Activated CD4-positive, alpha-beta T cell treated with anti-CD3 and anti-CD28 coated beads for 36 hours (primary cell): ENCODE data around the gene SLC35F1. TPM values are rescaled to one million over a fixed set of nuclear protein-coding genes. Genes with fewer than 3 reads are reported as not detected.
A peak's percentile ranks its signal among the peaks of the same experiment; 100 is the strongest.

Experiments
- ATAC-seq: fragments of 200-7000 bp; cut with Tn5 transposase; one replicate; pipeline ENCODE4 v1.10.0; 2021; ENCODE audit warnings: mild to moderate bottlenecking, moderate library complexity
- CTCF ChIA-PET: fragments of 350-600 bp; sonication (Branson Sonifier 250); formaldehyde crosslinking; loops from one replicate; lab custom pipeline; 2021; ENCODE audit warnings: antibody characterized with exemption; lab: Charles Lee
- POLR2A ChIA-PET: fragments of 350-600 bp; sonication (Branson Sonifier 250); formaldehyde crosslinking; loops from one replicate; lab custom pipeline; 2021; ENCODE audit warnings: antibody characterized with exemption, inconsistent platforms; lab: Charles Lee
- DNase-seq: peaks from one replicate; pipeline ENCODE4 v3.0.0-alpha.2; 2020
- H3K27ac Mint-ChIP-seq: one replicate; pipeline ENCODE4 v1.8.0; 2021; ENCODE audit warnings: mixed read lengths
- H3K27me3 Mint-ChIP-seq: one replicate; pipeline ENCODE4 v1.8.0; 2021; ENCODE audit warnings: mixed read lengths
- H3K36me3 Mint-ChIP-seq: one replicate; pipeline ENCODE4 v1.8.0; 2021; ENCODE audit warnings: low read depth, mixed read lengths
- H3K4me1 Mint-ChIP-seq: one replicate; pipeline ENCODE4 v1.8.0; 2021; ENCODE audit warnings: mixed read lengths
- H3K4me3 Mint-ChIP-seq: one replicate; pipeline ENCODE4 v1.8.0; 2021; ENCODE audit warnings: mild to moderate bottlenecking, moderate library complexity, mixed read lengths
- H3K9me3 Mint-ChIP-seq: one replicate; pipeline ENCODE4 v1.8.0; 2021; ENCODE audit warnings: low read depth, mixed read lengths
- intact Hi-C, 2 experiments: fragments of 100-400 bp; cut with DNase I in 1 of 2; cut with micrococcal nuclease in 1 of 2; formaldehyde crosslinking; loops; one replicate each; pipeline versions ENCODE4 v1.14.2 to v1.15.1; 2022 to 2024; cut with DNase I, micrococcal nuclease
- total RNA-seq, 2 experiments: library from RNA; stranded (reverse); gene quantifications; one replicate each; pipeline ENCODE4 v1.2.3, GENCODE V29; 2021

The SLC35F1 gene
- total RNA-seq, 2 experiments from 2014 or later, result 0.18 to 0.23 TPM

DNA sequence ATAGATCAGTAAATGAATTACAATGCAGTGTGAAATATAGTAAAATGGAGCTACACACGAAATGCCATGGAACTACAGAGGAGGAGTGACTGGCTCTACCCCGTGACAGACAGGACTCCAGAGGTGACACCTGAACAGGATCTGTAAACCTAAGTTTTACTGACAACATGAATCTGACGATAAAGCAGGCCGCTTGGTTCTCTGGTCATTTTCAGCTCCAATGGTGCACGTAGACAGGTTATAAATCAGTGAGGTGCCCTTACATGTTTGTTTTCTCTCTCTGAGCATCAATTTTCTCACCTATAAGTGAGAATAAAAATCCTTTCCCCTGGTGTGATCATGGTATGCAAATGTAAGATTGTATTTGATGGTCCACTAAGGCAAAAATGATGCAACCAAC lies 339.3 kb downstream of the SLC35F1 start:
- Mint-ChIP-seq H3K4me1 (no peaks in the 10 kb centered on the region), H3K4me3 (no peak overlapping the region), H3K9me3 (no peaks in the 10 kb centered on the region), H3K27ac (no peak overlapping the region), H3K36me3 (no peaks in the 10 kb centered on the region), H3K27me3 (peaks cover 20% of the 10 kb centered on the region)
- ATAC-seq (no peak), DNase-seq (no peak)
- POLR2A ChIA-PET, result no interaction called here
- intact Hi-C loops, result no loop called here
- CTCF ChIA-PET, result interaction anchor here (0.6 kb wide), 1 partner anchor 269 kb away, joined by 3 read pairs; no protein-coding TSS in a partner anchor

DNA sequence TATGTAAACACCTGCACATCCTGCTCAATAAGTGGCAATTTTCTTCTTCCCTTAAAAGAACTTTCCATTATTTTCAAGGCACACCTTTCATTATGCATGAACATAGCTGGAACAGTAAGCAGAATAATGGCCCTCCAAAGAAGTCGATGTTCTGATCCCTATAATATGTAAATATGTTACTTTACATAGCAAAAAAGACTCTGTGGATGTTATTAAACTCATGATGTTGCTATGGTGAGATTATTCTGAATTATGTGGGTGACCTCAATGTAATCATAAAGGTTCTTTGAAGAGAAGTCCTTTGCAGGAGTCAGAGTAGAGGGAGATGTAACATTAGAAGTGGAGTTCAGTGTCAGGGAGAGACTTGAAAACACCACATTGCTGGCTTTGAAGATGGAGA lies 341.1 kb downstream of the SLC35F1 start:
- peaks cover 15% of the 10 kb centered on the region for H3K27me3 Mint-ChIP-seq
- ChIA-PET CTCF (no interaction called here), POLR2A (no interaction called here)
- no peaks in the 10 kb centered on the region for H3K4me1 Mint-ChIP-seq
- intact Hi-C loops, result no loop called here
- DNase-seq (no peak), ATAC-seq (no peak)
- H3K36me3 Mint-ChIP-seq, result no peaks in the 10 kb centered on the region
- no peak overlapping the region for H3K27ac Mint-ChIP-seq
- H3K9me3 Mint-ChIP-seq, result no peaks in the 10 kb centered on the region
- H3K4me3 Mint-ChIP-seq, result no peak overlapping the region

- peaks cover 13% of the 10 kb centered on the region for H3K27me3 Mint-ChIP-seq
- no peaks in the 10 kb centered on the region for H3K9me3 Mint-ChIP-seq
- intact Hi-C loops, result no loop called here
- ATAC-seq, result no peak
- H3K4me3 Mint-ChIP-seq, result no peak overlapping the region
- no peak for DNase-seq
- no peaks in the 10 kb centered on the region for H3K4me1 Mint-ChIP-seq
- CTCF ChIA-PET, result no interaction called here
- POLR2A ChIA-PET, result no interaction called here
- H3K36me3 Mint-ChIP-seq, result no peaks in the 10 kb centered on the region
- H3K27ac Mint-ChIP-seq, result no peak overlapping the region
Measured at GRCh38 chr6:118249680-118250079, 342.6 kb downstream of the SLC35F1 start.

DNA sequence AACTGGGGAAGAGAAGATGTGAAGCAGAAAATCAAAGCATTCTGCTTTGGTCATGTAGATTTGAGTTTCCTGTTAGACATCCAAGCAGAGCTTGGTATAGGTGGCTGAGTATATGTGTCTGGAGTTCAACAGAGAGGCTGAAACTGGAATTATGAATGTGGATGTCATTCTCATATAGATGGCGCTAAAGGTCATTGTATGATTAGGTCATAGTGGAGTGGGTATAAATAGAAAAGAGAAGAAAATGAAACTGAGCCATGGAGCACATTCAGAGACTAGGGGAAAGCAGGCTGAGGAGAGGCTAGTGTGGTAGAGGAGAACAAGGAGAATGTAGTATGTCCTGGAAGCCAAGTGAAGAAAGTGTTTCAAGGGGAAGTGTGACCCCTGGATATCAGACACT lies 345.4 kb downstream of the SLC35F1 start:
- Mint-ChIP-seq H3K27me3 (peaks cover 8% of the 10 kb centered on the region), H3K4me3 (no peak overlapping the region), H3K9me3 (no peaks in the 10 kb centered on the region), H3K27ac (no peak overlapping the region), H3K4me1 (no peaks in the 10 kb centered on the region), H3K36me3 (no peaks in the 10 kb centered on the region)
- intact Hi-C loops, result no loop called here
- DNase-seq (no peak), ATAC-seq (peak; percentile 58)
- ChIA-PET POLR2A (no interaction called here), CTCF (no interaction called here)

- ATAC-seq (no peak), DNase-seq (no peak)
- POLR2A ChIA-PET, result no interaction called here
- Mint-ChIP-seq H3K36me3 (no peaks in the 10 kb centered on the region), H3K27me3 (peaks cover 8% of the 10 kb centered on the region), H3K4me3 (no peak overlapping the region), H3K9me3 (no peaks in the 10 kb centered on the region), H3K4me1 (no peaks in the 10 kb centered on the region), H3K27ac (no peak overlapping the region)
- intact Hi-C loops, result no loop called here
- CTCF ChIA-PET, result no interaction called here
Measured at GRCh38 chr6:118253741-118254140, 346.7 kb downstream of the SLC35F1 start.

DNA sequence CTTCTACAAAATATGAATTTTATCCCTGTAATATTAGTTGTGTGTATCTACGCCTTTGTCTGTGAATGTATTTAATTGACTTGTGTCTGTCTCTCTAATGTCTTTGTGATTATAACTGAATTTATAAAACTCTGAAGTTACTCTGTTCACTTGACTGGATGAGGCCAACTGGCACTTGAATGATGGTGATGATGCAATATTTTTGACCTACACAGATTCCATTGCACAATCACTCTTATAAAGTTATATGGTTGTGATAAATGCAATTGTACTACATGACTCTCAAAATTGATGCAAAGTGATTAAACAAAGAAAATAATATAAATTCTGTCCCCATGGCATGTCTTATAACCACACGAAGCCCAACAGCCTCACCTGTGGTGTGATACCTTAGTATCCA lies 353.8 kb downstream of the SLC35F1 start:
- ChIA-PET POLR2A (no interaction called here), CTCF (no interaction called here)
- ATAC-seq (no peak), DNase-seq (no peak)
- Mint-ChIP-seq H3K4me1 (no peaks in the 10 kb centered on the region), H3K4me3 (no peak overlapping the region), H3K27me3 (peaks cover 4% of the 10 kb centered on the region), H3K27ac (no peak overlapping the region), H3K9me3 (peaks cover 4% of the 10 kb centered on the region), H3K36me3 (no peaks in the 10 kb centered on the region)
- intact Hi-C loops, result loop anchor here (5.0 kb wide), 1 partner anchor 284 kb away; no protein-coding TSS in a partner anchor

- Mint-ChIP-seq H3K4me1 (no peaks in the 10 kb centered on the region), H3K27ac (no peak overlapping the region), H3K36me3 (no peaks in the 10 kb centered on the region), H3K4me3 (no peak overlapping the region), H3K27me3 (no peaks in the 10 kb centered on the region), H3K9me3 (peaks cover 4% of the 10 kb centered on the region)
- POLR2A ChIA-PET, result no interaction called here
- DNase-seq (peak; percentile 8), ATAC-seq (no peak)
- CTCF ChIA-PET, result interaction anchor here (0.7 to 0.8 kb wide), 2 partner anchors 25 to 294 kb away, joined by 3 to 4 read pairs; no protein-coding TSS in a partner anchor
- intact Hi-C loops, result loop anchor here (5.0 kb wide), 1 partner anchor 287 kb away; no protein-coding TSS in a partner anchor
Measured at GRCh38 chr6:118263921-118264486, 356.9 kb downstream of the SLC35F1 start.

DNA sequence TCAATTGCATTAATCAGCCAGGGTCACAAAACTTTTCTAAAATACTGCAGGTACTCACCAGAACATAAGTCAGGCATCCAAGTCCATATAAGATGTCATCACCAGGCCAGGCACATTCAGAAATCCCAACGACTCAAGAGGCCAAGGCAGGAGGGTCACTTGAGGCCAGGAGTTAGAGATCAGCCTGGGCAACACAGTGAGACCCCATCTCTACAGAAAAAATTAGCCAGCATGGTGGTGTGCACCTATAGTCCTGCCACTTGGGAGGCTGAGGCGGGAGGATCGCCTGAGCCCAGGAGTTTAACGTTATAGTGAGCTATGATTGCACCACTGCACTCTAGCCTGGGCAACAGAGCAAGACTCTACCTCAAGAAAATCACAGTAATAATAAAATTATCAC lies 362.6 kb downstream of the SLC35F1 start:
- no peak for ATAC-seq
- POLR2A ChIA-PET, result no interaction called here
- H3K4me3 Mint-ChIP-seq, result no peak overlapping the region
- H3K4me1 Mint-ChIP-seq, result no peaks in the 10 kb centered on the region
- no peaks in the 10 kb centered on the region for H3K36me3 Mint-ChIP-seq
- H3K27ac Mint-ChIP-seq, result no peak overlapping the region
- CTCF ChIA-PET, result no interaction called here
- intact Hi-C loops, result no loop called here
- peaks cover 4% of the 10 kb centered on the region for H3K9me3 Mint-ChIP-seq
- H3K27me3 Mint-ChIP-seq, result peaks cover 11% of the 10 kb centered on the region
- no peak for DNase-seq

DNA sequence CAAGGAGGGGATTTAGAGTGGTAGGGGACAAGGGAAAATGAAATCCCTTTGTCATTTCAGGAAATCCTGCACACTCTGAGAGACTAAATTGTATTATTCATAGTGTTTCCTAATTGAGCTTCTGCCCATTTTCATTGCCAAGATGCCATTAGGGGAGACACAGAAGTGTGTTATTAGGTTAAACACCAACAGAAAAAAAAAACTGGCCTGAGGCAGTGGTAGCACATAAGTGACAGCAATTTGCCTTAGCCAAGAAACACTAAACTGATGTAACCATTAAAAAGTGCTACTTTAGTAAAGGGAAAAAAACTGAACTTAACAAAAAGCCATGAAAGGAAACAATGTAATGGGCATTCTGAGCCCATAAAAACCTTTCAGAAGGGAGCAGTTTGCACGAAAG lies 370.6 kb downstream of the SLC35F1 start:
- ChIA-PET CTCF (no interaction called here), POLR2A (no interaction called here)
- ATAC-seq, result no peak
- Mint-ChIP-seq H3K4me1 (no peaks in the 10 kb centered on the region), H3K27ac (no peak overlapping the region), H3K9me3 (no peaks in the 10 kb centered on the region), H3K27me3 (peaks cover 22% of the 10 kb centered on the region), H3K36me3 (no peaks in the 10 kb centered on the region), H3K4me3 (no peak overlapping the region)
- DNase-seq, result no peak
- intact Hi-C loops, result no loop called here

- POLR2A ChIA-PET, result no interaction called here
- H3K4me1 Mint-ChIP-seq, result peaks cover 2% of the 10 kb centered on the region
- H3K4me3 Mint-ChIP-seq, result no peak overlapping the region
- H3K9me3 Mint-ChIP-seq, result no peaks in the 10 kb centered on the region
- intact Hi-C loops, result loop anchor here (5.0 to 10.0 kb wide), 5 partner anchors 227 to 832 kb away; partner anchors contain the start of gene ASF1A (in 1 of the 2)
- CTCF ChIA-PET, result interaction anchor here (0.6 to 0.7 kb wide), 2 partner anchors 67 to 1220 kb away, joined by 3 read pairs; no protein-coding TSS in a partner anchor
- H3K27ac Mint-ChIP-seq, result no peak overlapping the region
- no peaks in the 10 kb centered on the region for H3K36me3 Mint-ChIP-seq
- ATAC-seq (peak; percentile 42), DNase-seq (no peak)
- H3K27me3 Mint-ChIP-seq, result peaks cover 12% of the 10 kb centered on the region
Measured at GRCh38 chr6:118280210-118280609, 373.1 kb downstream of the SLC35F1 start.

DNA sequence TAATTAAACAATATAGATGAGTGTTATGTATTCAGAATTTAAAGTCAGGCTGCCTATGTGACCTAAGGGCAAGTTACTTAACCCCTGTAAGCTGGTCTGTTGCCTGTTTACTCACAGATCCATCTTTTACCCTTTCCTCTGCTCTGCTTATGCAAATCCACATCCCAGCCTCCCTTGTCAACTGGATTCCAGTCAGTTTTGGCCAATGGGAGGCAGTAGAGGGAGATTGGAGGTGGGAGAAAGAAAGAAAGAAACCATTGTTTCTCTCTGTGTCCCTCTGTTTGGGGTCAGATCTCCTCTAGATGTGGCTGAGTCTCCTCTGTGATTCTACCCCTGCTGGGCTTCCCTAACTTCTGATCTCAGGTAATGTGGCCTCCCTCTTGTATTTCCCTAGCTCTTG lies 374.2 kb downstream of the SLC35F1 start:
- no peak for ATAC-seq
- POLR2A ChIA-PET, result no interaction called here
- intact Hi-C loops, result loop anchor here (5.0 to 10.0 kb wide), 5 partner anchors 226 to 831 kb away; partner anchors contain the start of gene ASF1A (in 1 of the 2)
- H3K27ac Mint-ChIP-seq, result no peak overlapping the region
- H3K27me3 Mint-ChIP-seq, result peaks cover 9% of the 10 kb centered on the region
- no peak for DNase-seq
- H3K4me3 Mint-ChIP-seq, result no peak overlapping the region
- no peaks in the 10 kb centered on the region for H3K9me3 Mint-ChIP-seq
- CTCF ChIA-PET, result interaction anchor here (0.6 to 1.1 kb wide), 3 partner anchors 338 to 519 kb away, joined by 3 read pairs; no protein-coding TSS in a partner anchor
- peaks cover 2% of the 10 kb centered on the region for H3K4me1 Mint-ChIP-seq
- no peaks in the 10 kb centered on the region for H3K36me3 Mint-ChIP-seq

DNA sequence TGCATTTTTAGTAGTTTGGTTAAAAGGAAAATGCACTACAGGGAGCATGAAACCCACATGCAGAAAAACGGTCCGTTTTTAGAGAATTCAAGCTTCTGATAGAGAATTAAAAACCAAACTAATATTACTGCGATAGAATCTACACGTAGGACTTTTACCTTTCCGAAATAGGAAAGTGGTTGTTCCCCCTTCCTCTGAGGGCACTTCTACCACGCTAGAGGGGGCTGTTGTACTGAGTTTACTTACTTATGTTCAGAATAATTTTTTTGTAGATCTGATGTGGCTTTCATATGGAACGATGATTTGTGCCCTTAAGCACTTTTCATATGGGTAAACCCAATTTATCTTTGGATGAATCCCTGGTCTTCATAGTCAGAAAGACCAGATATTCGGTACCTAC lies 376.7 kb downstream of the SLC35F1 start:
- Mint-ChIP-seq H3K27me3 (peaks cover 4% of the 10 kb centered on the region), H3K4me3 (no peak overlapping the region), H3K4me1 (peaks cover 2% of the 10 kb centered on the region), H3K9me3 (no peaks in the 10 kb centered on the region), H3K27ac (no peak overlapping the region), H3K36me3 (no peaks in the 10 kb centered on the region)
- DNase-seq (peak; percentile 65), ATAC-seq (peak; percentile 61)
- intact Hi-C loops, result loop anchor here (1.0 to 10.0 kb wide), 15 partner anchors 224 to 829 kb away; partner anchors contain the start of gene ASF1A (in 1 of the 2)
- ChIA-PET POLR2A (no interaction called here), CTCF (interaction anchor here (0.7 to 1.4 kb wide), 4 partner anchors 181 to 519 kb away, joined by 3 to 4 read pairs (median 3); no protein-coding TSS in a partner anchor)
